ENCODE data around the gene PLEK. TPM values are rescaled to one million over a fixed set of nuclear protein-coding genes. Genes with fewer than 3 reads are reported as not detected.

PLEK gene
- total RNA-seq, 4 donors from 2014 or later, result 3.0 to 5.2 (median 4.6) TPM; not detected in 1

DNA sequence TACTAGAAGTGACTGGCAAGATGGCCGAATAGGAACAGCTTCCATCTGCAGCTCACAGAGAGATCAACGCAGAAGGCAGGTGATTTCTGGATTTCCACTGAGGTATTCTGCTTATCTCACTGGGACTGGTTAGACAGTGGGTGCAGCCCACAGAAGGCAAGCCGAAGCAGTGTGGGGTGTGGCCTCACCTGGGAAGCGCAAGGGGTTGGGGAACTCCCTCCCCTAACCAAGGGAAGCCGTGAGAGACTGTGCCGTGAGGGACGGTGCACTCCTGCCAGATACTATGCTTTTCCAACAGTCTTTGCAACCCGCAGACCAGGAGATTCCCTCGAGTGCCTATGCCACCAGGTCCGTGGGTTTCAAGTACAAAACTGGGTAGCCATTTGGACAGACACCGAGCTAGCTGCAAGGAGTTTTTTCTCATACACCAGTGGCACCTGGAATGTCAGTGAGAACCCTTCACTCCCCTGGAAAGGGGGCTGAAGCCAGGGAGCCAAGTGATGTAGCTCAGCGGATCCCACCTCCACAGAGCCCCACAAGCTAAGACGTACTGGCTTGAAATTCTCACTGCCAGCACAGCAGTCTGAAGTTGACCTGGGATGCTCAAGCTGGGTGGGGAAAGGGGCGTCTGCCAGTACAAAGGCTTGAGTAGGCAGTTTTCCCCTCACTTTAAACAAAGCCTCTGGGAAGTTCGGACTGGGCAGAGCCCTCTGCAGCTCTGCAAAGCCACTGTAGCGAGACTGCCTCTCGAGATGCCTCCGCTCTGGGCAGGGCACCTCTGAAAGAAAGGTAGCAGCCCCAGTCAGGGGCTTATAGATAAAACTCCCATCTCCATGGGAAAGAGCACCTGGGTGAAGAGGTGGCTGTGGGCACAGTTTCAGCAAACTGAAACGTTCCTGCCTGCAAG, 40.1 kb downstream of the PLEK start:
- H3K9me3 ChIP-seq, result no peaks in the 10 kb centered on the region
- TF ChIP-seq, protein P1, sequence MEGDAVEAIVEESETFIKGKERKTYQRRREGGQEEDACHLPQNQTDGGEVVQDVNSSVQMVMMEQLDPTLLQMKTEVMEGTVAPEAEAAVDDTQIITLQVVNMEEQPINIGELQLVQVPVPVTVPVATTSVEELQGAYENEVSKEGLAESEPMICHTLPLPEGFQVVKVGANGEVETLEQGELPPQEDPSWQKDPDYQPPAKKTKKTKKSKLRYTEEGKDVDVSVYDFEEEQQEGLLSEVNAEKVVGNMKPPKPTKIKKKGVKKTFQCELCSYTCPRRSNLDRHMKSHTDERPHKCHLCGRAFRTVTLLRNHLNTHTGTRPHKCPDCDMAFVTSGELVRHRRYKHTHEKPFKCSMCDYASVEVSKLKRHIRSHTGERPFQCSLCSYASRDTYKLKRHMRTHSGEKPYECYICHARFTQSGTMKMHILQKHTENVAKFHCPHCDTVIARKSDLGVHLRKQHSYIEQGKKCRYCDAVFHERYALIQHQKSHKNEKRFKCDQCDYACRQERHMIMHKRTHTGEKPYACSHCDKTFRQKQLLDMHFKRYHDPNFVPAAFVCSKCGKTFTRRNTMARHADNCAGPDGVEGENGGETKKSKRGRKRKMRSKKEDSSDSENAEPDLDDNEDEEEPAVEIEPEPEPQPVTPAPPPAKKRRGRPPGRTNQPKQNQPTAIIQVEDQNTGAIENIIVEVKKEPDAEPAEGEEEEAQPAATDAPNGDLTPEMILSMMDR (IDR thresholded peaks at IDR 0.05), result no peak
- TF ChIP-seq POLR2AphosphoS5 (IDR thresholded peaks at IDR 0.05) (no peak), POLR2A (IDR thresholded peaks at IDR 0.05) (no peak), EP300 (IDR thresholded peaks at IDR 0.05; ENCODE audit: low read depth) (no peak)
- no peak overlapping the region for H3K27ac ChIP-seq
- 77% methylated on average over 19 of the region's 19 CpGs; no CpG with 5 or more reads in 1 of the 2 donors for WGBS, 2 donors (ENCODE audit: low coverage in 1 of 2)
- no peaks in the 10 kb centered on the region for H3K36me3 ChIP-seq
- H3K27me3 ChIP-seq, result no peaks in the 10 kb centered on the region
- H3K4me1 ChIP-seq, result no peaks in the 10 kb centered on the region
- H3K4me3 ChIP-seq, result no peak overlapping the region
- intact Hi-C loops (cut with DNase I; ENCODE audit: low total_unique reads), result no loop called here
- in situ Hi-C loops (cut with MboI; ENCODE audit: low pct_ligation_motif_present in 1 of 4, low pct_unique_long_range_greater_than_20kb in 1 of 4, low sequenced_read_pairs in 3 of 4), result no loop called here
- no peak for DNase-seq

DNA sequence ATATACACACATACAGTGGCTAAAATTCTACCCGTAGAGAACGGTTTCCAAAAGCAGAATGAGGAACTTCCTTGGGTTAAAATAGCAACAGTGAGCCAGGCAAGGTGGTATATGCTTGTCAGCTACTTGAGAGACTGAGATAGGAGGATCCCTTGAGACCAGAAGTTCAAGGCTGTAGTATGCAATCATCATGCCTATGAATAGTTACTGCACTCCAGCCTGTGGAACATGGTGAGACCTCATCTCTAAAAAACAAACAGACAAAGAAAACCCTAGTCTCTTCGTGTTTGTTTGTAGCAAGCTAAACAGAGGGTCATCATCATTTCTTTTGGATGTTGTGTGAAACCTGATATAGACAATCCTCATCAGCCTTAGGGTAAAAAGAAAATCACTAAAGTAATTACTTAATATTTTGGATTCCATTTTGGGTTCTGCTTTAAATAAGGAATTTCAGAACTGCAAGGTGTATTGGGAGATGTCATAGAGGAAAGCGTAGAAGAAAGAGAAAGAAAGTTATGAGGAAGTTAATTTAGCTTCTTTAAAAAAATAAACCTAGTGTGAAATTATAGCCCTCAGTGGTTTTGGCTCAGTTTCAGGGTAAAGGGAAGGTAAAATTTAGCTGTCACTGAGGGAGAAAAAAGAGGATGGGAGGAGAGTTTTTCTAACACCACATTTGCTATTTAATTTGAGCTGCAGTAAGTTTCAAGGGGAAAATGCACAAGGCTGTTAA, 46.5 kb downstream of the PLEK start:
- 46 to 59% methylated on average over 4 of the region's 4 CpGs for WGBS, 2 donors (ENCODE audit: low coverage in 1 of 2)
- Histone ChIP-seq H3K4me1 (no peaks in the 10 kb centered on the region), H3K9me3 (no peaks in the 10 kb centered on the region), H3K36me3 (no peaks in the 10 kb centered on the region), H3K27ac (no peak overlapping the region), H3K4me3 (no peak overlapping the region), H3K27me3 (no peaks in the 10 kb centered on the region)
- in situ Hi-C loops (cut with MboI; ENCODE audit: low pct_ligation_motif_present in 1 of 4, low pct_unique_long_range_greater_than_20kb in 1 of 4, low sequenced_read_pairs in 3 of 4) (no loop called here), intact Hi-C loops (cut with DNase I; ENCODE audit: low total_unique reads) (no loop called here)
- DNase-seq, result no peak
- TF ChIP-seq POLR2AphosphoS5 (IDR thresholded peaks at IDR 0.05) (no peak), EP300 (IDR thresholded peaks at IDR 0.05; ENCODE audit: low read depth) (no peak), POLR2A (IDR thresholded peaks at IDR 0.05) (no peak)
- TF ChIP-seq, protein P1 (IDR thresholded peaks at IDR 0.05), result no peak

DNA sequence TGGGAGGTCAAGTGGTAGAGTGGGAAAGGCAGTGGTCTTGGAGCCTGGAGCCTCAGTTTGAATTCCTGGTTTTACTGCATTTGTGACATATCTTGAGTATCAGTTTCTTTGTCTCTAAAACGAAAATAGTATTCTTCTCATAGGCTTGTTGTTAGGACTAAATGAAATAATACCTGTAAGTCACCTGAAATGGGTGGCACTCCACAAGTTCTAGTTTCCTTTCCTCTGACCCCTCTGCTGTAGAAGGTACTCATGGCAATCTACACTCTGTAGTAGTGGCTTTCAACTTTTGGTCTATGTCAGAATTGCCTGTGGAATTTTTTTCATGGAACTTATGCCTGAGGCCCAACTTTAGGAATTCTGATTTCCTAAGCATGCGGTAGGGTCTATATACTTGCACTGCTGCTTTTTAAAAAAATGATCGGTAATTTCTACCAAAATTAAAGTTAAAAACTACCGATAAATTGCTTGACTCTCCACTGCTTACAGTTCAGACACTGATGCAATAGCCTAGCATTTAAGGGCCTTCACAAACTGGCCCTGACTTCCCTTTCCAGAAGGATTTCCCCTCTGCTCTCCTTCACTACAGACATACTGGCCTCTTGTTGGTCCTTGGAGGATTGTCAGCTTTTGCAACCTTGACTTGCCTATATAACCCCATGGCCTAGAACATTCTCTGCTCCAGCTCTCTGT, 47.2 kb downstream of the PLEK start:
- Histone ChIP-seq H3K4me3 (no peak overlapping the region), H3K9me3 (no peaks in the 10 kb centered on the region), H3K27me3 (no peaks in the 10 kb centered on the region), H3K36me3 (no peaks in the 10 kb centered on the region), H3K4me1 (no peaks in the 10 kb centered on the region), H3K27ac (no peak overlapping the region)
- intact Hi-C loops (cut with DNase I; ENCODE audit: low total_unique reads), result no loop called here
- in situ Hi-C loops (cut with MboI; ENCODE audit: low pct_ligation_motif_present in 1 of 4, low pct_unique_long_range_greater_than_20kb in 1 of 4, low sequenced_read_pairs in 3 of 4), result no loop called here
- TF ChIP-seq POLR2AphosphoS5 (IDR thresholded peaks at IDR 0.05), result no peak
- no peak for TF ChIP-seq POLR2A (IDR thresholded peaks at IDR 0.05)
- TF ChIP-seq EP300 (IDR thresholded peaks at IDR 0.05; ENCODE audit: low read depth), result no peak
- TF ChIP-seq, protein P1 (IDR thresholded peaks at IDR 0.05), result no peak
- no peak for DNase-seq
- 53 to 59% methylated on average over 3 to 4 of the region's 4 CpGs for WGBS, 2 donors (ENCODE audit: low coverage in 1 of 2)

DNA sequence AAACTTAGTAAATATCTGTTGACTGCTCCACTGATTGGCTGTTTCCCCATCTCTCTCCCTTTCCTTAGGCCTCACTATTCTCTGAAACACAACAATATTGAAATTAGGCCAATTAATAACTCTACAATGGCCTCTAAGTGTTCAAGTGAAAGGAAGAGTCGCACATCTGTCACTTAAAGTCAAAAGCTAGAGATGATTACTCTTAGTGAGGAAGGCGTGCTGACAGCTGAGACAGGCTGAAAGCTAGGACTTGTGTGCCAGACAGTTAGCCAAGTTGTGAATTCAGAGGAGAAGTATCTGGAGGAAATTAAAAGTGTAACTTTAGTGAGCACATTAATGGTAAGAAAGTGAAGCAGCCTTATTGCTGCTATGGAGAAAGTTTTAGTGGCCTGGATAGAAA, 48.4 kb downstream of the PLEK start:
- 88 to 97% methylated on average over 2 of the region's 2 CpGs for WGBS, 2 donors (ENCODE audit: low coverage in 1 of 2)

More for the DNA sequence above, 48.4 kb downstream of the PLEK start:
- intact Hi-C loops (cut with DNase I; ENCODE audit: low total_unique reads) (no loop called here), in situ Hi-C loops (cut with MboI; ENCODE audit: low pct_ligation_motif_present in 1 of 4, low pct_unique_long_range_greater_than_20kb in 1 of 4, low sequenced_read_pairs in 3 of 4) (no loop called here)
- TF ChIP-seq EP300 (IDR thresholded peaks at IDR 0.05; ENCODE audit: low read depth) (no peak), POLR2AphosphoS5 (IDR thresholded peaks at IDR 0.05) (no peak), POLR2A (IDR thresholded peaks at IDR 0.05) (no peak)
- TF ChIP-seq, protein P1 (IDR thresholded peaks at IDR 0.05), result no peak
- Histone ChIP-seq H3K27me3 (no peaks in the 10 kb centered on the region), H3K9me3 (no peaks in the 10 kb centered on the region), H3K4me3 (no peak overlapping the region), H3K36me3 (no peaks in the 10 kb centered on the region), H3K27ac (no peak overlapping the region), H3K4me1 (no peaks in the 10 kb centered on the region)
- DNase-seq, result no peak

All from transverse colon (tissue), 4 donors.